ENCODE measurements around the gene IGSF6.
A peak's percentile ranks its signal among the peaks of the same experiment; 100 is the strongest.

Gene IGSF6

GRCh38 chr16:21622545-21622944 is 29.9 kb downstream of the IGSF6 start:
- TF ChIP-seq, protein P1, sequence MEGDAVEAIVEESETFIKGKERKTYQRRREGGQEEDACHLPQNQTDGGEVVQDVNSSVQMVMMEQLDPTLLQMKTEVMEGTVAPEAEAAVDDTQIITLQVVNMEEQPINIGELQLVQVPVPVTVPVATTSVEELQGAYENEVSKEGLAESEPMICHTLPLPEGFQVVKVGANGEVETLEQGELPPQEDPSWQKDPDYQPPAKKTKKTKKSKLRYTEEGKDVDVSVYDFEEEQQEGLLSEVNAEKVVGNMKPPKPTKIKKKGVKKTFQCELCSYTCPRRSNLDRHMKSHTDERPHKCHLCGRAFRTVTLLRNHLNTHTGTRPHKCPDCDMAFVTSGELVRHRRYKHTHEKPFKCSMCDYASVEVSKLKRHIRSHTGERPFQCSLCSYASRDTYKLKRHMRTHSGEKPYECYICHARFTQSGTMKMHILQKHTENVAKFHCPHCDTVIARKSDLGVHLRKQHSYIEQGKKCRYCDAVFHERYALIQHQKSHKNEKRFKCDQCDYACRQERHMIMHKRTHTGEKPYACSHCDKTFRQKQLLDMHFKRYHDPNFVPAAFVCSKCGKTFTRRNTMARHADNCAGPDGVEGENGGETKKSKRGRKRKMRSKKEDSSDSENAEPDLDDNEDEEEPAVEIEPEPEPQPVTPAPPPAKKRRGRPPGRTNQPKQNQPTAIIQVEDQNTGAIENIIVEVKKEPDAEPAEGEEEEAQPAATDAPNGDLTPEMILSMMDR (IDR thresholded peaks at IDR 0.05) = no peak
- no peak overlapping the region for H3K4me3 ChIP-seq (ENCODE audit: low read depth in 1 of 2, low read length in 1 of 2)
- H3K9me3 ChIP-seq = no peaks in the 10 kb centered on the region
- H3K27me3 ChIP-seq = no peaks in the 10 kb centered on the region
- peak overlapping the region; percentile 1 for H3K27ac ChIP-seq
- H3K36me3 ChIP-seq = peaks cover 32% of the 10 kb centered on the region
- peaks cover 60 to 62% of the 10 kb centered on the region in 2 experiments for H3K4me1 ChIP-seq (ENCODE audit: control insufficient read depth in 1 of 2, insufficient read depth in 1 of 2, low read depth in 1 of 2, low read length in 1 of 2)

DNA sequence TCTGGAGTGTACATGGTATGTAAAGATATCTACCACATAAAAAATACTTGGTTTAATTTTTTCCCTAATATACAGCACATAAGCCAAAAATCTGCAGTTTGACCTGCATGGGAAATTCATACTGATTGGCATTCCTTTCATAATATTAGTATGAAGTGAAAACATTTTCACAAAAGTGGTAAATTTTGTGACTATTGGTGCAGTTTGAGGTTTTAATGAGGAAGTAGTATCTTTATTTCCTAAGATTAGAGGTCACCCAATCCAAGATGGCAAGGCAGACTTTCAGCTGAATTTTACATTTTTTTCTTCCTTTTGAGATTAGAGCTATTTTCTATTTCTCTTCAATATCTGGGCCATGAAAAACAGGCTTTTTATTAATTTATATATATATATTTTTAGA is 31.8 kb downstream of the IGSF6 start:
- Histone ChIP-seq H3K36me3 (peaks cover 32% of the 10 kb centered on the region), H3K27me3 (no peaks in the 10 kb centered on the region), H3K4me1 (ENCODE audit: control insufficient read depth in 1 of 2, insufficient read depth in 1 of 2, low read depth in 1 of 2, low read length in 1 of 2) (peaks cover 49 to 57% of the 10 kb centered on the region in 2 experiments), H3K4me3 (ENCODE audit: low read depth in 1 of 2, low read length in 1 of 2) (no peak overlapping the region), H3K9me3 (no peaks in the 10 kb centered on the region), H3K27ac (peak overlapping the region; percentile 42)
- TF ChIP-seq, protein P1 (IDR thresholded peaks at IDR 0.05) = no peak

DNA sequence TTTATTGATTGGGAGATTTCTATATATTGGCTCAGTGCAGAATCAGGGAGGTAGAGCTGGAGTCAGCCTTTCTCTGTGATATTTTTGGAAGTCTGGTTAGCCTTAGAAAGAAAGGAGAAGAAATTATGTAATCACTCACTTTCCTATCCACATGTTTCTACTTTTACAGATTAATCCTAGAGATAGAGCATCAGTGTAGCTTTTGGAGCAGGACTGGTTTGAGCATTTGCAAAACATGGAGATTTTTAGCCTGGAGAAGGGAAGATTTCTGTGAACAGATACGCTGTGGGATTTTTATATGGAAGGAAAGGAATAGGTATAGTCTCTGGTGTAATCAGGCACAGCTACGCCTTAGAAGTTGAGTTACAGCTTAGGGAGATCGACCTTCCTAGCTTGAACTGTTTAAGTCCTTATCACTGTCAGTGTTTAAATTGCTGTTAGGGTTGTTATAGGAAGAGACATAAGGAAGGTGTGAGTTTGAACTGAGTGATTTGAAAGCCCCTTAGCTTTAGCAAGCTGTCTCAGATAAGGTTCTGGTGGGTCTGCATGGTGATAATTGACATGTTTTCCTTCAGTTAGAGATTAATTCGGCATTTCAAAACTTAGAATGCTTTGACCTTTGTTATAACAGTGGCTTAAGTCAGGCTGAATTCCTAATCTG is 32.5 kb downstream of the IGSF6 start:
- H3K4me1 ChIP-seq (ENCODE audit: control insufficient read depth in 1 of 2, insufficient read depth in 1 of 2, low read depth in 1 of 2, low read length in 1 of 2) = peaks cover 49 to 59% of the 10 kb centered on the region in 2 experiments
- no peak overlapping the region for H3K4me3 ChIP-seq (ENCODE audit: low read depth in 1 of 2, low read length in 1 of 2)
- H3K9me3 ChIP-seq = no peaks in the 10 kb centered on the region
- TF ChIP-seq, protein P1 (IDR thresholded peaks at IDR 0.05) = no peak
- H3K27ac ChIP-seq = peak overlapping the region; percentile 42
- H3K36me3 ChIP-seq = peaks cover 26% of the 10 kb centered on the region
- H3K27me3 ChIP-seq = no peaks in the 10 kb centered on the region

DNA sequence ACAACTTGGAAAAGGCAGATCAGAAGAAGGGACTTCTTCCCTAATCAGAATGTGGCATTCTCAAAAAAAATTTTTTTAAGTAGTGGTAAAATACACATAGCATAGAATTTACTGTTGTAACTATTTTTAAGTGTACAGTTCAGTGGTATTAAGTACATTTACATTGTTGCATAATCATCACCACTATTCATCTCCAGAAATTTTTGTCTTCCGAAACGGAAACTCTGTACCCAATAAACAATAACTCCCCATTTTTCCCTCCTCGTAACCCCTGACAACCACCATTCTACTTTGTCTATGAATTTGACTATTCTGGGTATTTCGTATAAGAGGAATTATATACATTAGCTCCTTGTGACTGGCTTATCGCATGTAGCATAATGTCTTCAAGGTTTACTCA is 34.1 kb downstream of the IGSF6 start:
- Histone ChIP-seq H3K9me3 (no peaks in the 10 kb centered on the region), H3K4me1 (ENCODE audit: control insufficient read depth in 1 of 2, insufficient read depth in 1 of 2, low read depth in 1 of 2, low read length in 1 of 2) (peaks cover 60 to 70% of the 10 kb centered on the region in 2 experiments), H3K4me3 (ENCODE audit: low read depth in 1 of 2, low read length in 1 of 2) (no peak overlapping the region)

GRCh38 chr16:21617607-21618006 is 34.8 kb downstream of the IGSF6 start:
- Histone ChIP-seq H3K4me1 (ENCODE audit: control insufficient read depth in 1 of 2, insufficient read depth in 1 of 2, low read depth in 1 of 2, low read length in 1 of 2) (peaks cover 60 to 70% of the 10 kb centered on the region in 2 experiments), H3K36me3 (peaks cover 21% of the 10 kb centered on the region), H3K27me3 (no peaks in the 10 kb centered on the region), H3K4me3 (ENCODE audit: low read depth in 1 of 2, low read length in 1 of 2) (no peak overlapping the region), H3K9me3 (no peaks in the 10 kb centered on the region), H3K27ac (peak overlapping the region; percentile 0)
- TF ChIP-seq, protein P1 (IDR thresholded peaks at IDR 0.05) = no peak

More for the DNA sequence above, 34.1 kb downstream of the IGSF6 start:
- H3K27ac ChIP-seq = peak overlapping the region; percentile 0
- TF ChIP-seq, protein P1 (IDR thresholded peaks at IDR 0.05) = no peak
- H3K36me3 ChIP-seq = peaks cover 21% of the 10 kb centered on the region
- no peaks in the 10 kb centered on the region for H3K27me3 ChIP-seq

Data from neutrophil (primary cell).